OCI-LY1 (cell line): ENCODE measurements around the gene SPACA5B.

Experiments used
- EZH2 ChIP-seq: fragments of 200-600 bp; sonication (generic), shearing (Covaris generic); IDR thresholded peaks from 2 replicates; pipeline ENCODE4 v1.8.0; 2017; ENCODE audit warnings: borderline replicate concordance, mixed run types, mild to moderate bottlenecking, antibody characterized with exemption, low read length, moderate library complexity, mixed read lengths
- TF ChIP-seq, protein P1 (sequence below): fragments of 200-600 bp; sonication (generic), shearing (Covaris generic); IDR thresholded peaks from 2 replicates; pipeline ENCODE4 v1.5.1; 2017; ENCODE audit warnings: mild to moderate bottlenecking, antibody characterized with exemption, low read length, moderate library complexity, mixed read lengths

GRCh38 chrX:48083212-48083611 lies 47.2 kb upstream of the SPACA5B start:
- TF ChIP-seq, protein P1, sequence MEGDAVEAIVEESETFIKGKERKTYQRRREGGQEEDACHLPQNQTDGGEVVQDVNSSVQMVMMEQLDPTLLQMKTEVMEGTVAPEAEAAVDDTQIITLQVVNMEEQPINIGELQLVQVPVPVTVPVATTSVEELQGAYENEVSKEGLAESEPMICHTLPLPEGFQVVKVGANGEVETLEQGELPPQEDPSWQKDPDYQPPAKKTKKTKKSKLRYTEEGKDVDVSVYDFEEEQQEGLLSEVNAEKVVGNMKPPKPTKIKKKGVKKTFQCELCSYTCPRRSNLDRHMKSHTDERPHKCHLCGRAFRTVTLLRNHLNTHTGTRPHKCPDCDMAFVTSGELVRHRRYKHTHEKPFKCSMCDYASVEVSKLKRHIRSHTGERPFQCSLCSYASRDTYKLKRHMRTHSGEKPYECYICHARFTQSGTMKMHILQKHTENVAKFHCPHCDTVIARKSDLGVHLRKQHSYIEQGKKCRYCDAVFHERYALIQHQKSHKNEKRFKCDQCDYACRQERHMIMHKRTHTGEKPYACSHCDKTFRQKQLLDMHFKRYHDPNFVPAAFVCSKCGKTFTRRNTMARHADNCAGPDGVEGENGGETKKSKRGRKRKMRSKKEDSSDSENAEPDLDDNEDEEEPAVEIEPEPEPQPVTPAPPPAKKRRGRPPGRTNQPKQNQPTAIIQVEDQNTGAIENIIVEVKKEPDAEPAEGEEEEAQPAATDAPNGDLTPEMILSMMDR: peak; percentile 57
- no peak for TF ChIP-seq EZH2
